ENCODE data around the gene DTNB.

GRCh38 chr2:25551316-25551715, 122.1 kb downstream of the DTNB start:
- no peak for TF ChIP-seq CTCF (IDR thresholded peaks at IDR 0.05 in 2 of 3, conservative IDR thresholded peaks at IDR 0.05 in 1 of 3; ENCODE audit: control insufficient read depth in 2 of 3, extremely low read depth in 1 of 3, insufficient read depth in 1 of 3, low read depth in 3 of 3, low read length in 3 of 3)
- no peak for TF ChIP-seq YY1 (IDR thresholded peaks at IDR 0.05; ENCODE audit: low read depth, low read length)
- no peak for TF ChIP-seq CBFB (IDR thresholded peaks at IDR 0.05; ENCODE audit: low read depth)
- no peak for TF ChIP-seq SREBF2 (IDR thresholded peaks at IDR 0.05; ENCODE audit: low read length)
- no peak for TF ChIP-seq CUX1 (IDR thresholded peaks at IDR 0.05; ENCODE audit: insufficient replicate concordance, low read depth, low read length)
- TF ChIP-seq CHD2 (IDR thresholded peaks at IDR 0.05; ENCODE audit: borderline replicate concordance, low read depth, low read length), result no peak
- no peak for TF ChIP-seq FOS (IDR thresholded peaks at IDR 0.05; ENCODE audit: borderline replicate concordance, extremely low read depth, insufficient read length)
- no peak for TF ChIP-seq EZH2 (IDR thresholded peaks at IDR 0.05; ENCODE audit: borderline replicate concordance, control insufficient read depth, low read depth, low read length)
- no peak for TF ChIP-seq E2F4 (IDR thresholded peaks at IDR 0.05; ENCODE audit: low read depth, low read length)

All from GM12878 (cell line).